GM21526 (cell line): ENCODE measurements around the gene GKN2.

Source experiments
- ATAC-seq: cut with Tn5 transposase; IDR thresholded peaks from one replicate; pipeline ENCODE4 v1.9.1; 2021; ENCODE audit warnings: moderate library complexity; ENCODE audit not compliant: unreplicated experiment, low FRiP score

Gene GKN2

GRCh38 chr2:68925295-68925896 is 27.3 kb downstream of the GKN2 start:
- ATAC-seq: no peak

DNA sequence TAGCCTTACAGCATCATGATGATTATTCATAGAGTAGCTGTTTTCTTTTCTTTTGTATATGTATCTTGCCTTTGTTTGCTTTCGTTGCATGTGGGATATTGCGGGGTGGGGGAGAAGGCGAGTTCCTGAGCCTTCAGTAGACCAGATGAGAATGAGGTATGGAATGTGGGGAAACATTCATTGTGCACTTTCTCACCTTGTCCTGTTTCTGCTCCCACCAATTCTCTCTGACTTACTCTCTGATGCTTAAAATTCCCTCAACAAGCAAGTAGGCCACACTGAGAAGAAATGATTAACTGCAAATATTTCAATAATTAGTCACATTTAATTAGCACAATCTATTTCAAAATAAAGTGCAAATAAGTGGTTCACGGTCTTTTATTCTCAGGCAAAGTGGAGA is 31.0 kb downstream of the GKN2 start:
- no peak for ATAC-seq

DNA sequence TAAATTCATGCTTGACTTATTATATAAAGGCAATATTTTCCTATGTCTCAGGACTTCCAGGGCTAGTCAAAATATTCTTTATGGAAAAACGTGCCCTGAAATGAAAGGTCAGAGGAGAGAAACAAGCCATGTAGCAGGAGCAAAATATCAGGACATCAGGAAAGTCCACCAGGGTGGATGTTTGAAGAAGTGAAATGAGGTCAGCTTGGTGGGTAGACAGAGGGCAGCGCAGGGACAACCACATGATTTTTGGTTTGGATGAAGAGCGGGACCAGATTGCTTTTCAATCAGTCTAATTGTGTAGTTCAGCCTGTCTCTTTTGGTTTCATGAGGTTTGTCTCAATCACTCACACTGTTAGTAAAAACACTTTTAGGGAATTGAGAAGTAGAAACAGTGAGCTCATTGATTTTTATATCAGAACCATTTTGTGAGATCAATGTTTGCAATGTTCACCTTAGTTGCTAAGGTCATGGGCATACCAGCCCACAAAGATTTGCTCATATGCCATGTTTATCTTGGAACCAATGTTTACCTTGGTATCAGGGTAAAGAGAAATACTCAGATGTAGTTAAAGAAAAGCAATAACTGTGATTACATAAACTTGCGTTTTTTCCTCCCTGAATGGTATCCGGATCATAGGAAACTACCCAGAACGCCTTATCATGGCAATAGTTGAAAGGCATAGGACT is 32.1 kb downstream of the GKN2 start:
- no peak for ATAC-seq

- ATAC-seq: no peak
Observed at GRCh38 chr2:68918497-68918896, 34.2 kb downstream of the GKN2 start.

- ATAC-seq: no peak
Observed at GRCh38 chr2:68917034-68917718, 35.5 kb downstream of the GKN2 start.

DNA sequence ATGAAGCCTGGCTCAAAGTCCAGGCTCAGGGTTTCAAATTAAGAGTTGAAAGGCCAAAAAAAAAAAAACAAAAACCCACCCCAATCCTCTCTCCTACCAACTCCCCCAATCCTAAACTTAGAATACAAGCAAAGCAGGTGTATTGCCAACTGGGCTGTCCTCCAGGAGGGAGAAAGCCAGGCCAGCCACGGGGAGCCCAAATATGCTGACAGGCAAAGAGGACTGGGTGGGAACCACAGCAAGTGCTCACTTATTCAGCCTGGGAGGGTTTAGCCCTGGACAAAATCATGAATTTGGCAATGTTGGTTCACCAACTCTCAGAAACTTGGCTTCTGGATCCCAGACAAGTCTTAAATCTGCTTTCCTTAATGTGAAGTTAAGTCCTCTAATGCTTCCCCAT is 36.5 kb downstream of the GKN2 start:
- no peak for ATAC-seq

GRCh38 chr2:68915393-68915792 is 37.3 kb downstream of the GKN2 start:
- no peak for ATAC-seq

DNA sequence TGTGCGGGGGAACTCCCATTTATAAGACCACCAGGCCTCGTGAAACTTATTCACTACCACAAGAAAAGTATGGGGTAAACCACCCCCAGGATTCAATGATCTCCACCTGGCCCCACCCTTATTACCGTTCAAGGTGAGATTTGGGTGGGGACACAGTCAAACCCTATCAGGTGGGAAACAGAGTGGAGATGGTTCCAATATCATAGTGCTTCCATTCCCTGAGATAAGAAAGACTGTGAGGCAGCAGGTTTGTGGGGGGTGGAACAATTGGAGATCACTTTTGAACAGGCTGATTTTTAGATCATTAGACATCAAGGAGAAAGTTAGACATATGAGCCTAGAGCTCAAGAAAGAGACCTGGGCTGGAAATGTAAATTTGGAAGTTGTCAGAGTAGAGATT is 39.3 kb downstream of the GKN2 start:
- ATAC-seq: no peak

GRCh38 chr2:68912732-68913131 is 40.0 kb downstream of the GKN2 start:
- ATAC-seq: no peak

GRCh38 chr2:68912111-68912510 is 40.6 kb downstream of the GKN2 start:
- ATAC-seq: no peak

DNA sequence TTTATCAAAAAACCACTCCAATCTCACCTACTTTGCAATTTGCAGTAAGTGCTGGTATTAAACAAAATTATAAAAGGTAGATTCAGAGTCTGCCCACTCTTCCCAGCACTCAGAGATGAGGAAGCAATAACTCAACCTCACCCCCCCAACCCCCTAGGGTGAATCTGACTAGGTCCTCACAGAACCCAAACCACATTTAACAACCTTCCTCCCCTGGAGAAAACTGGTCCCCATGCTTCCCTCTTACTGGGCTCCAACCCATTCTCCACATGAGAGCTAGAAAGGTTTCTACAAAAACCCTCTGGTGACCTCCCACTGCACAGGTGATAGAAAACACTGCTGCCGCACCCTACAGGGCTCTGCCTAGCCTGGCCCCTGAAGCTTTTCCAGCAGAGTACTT is 41.0 kb downstream of the GKN2 start:
- no peak for ATAC-seq

GRCh38 chr2:68911246-68911645 is 41.4 kb downstream of the GKN2 start:
- ATAC-seq: no peak

- peak; percentile 49 for ATAC-seq
Observed at GRCh38 chr2:68909793-68910674, 42.7 kb downstream of the GKN2 start.

- peak; percentile 96 for ATAC-seq
Observed at GRCh38 chr2:68908392-68908970, 44.2 kb downstream of the GKN2 start.

- ATAC-seq: peak; percentile 17
Observed at GRCh38 chr2:68907920-68908253, 44.8 kb downstream of the GKN2 start.

- ATAC-seq: no peak
Observed at GRCh38 chr2:68907232-68907919, 45.3 kb downstream of the GKN2 start.

DNA sequence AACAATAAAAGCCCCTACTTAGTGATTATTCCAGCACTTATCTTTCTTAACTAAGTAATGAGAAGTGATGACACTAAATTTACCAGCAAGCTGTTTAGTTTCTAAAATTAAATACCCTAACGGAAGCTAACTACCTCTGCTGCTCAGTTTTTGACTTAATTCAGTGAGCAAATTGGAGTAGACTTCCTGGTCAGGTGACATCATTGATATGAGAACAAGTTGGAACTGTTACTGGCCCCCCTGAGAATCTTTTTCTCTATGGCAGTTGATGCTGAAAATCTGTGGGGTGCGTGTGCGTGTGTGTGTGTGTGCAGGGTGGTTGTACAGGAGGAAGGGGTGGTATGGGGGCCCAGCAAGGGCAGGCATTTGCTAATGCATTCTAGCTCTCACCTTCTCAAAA is 46.0 kb downstream of the GKN2 start:
- no peak for ATAC-seq

DNA sequence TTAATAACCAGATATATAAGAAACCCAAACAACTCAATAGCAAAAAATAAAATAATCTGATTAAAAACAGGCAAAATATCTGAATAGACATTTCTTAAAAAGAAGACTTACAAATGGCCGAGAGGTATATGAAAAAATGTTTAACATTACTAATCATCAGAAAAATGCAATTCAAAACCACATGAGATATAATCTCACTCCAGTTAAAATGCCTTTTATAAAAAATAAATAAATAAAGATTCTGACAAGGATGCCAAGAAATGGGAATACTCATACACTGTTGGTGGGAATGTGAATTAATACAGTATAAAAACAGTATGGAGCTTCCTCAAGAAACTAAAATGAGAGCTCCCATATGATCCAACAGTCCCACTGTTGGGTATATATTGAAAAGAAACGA is 47.6 kb downstream of the GKN2 start:
- ATAC-seq: no peak

DNA sequence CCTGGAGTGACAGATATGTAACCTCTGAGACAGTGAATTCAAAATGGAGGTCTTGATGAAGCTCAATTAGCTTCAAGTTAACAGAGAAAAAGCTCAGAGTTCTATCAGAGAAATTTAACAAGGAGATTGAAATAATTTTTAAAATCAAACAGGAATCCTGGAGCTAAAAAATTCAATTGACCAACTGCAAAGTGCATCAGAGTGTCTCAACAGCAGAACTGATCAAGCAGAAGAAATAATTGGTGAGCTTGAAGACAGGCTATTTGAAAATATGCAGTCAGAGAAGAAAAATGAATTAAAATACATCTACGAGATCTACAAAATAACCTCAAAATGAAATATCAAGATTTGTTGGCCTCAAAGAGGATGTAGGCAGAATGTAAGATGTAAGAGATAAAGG is 51.1 kb downstream of the GKN2 start:
- no peak for ATAC-seq

DNA sequence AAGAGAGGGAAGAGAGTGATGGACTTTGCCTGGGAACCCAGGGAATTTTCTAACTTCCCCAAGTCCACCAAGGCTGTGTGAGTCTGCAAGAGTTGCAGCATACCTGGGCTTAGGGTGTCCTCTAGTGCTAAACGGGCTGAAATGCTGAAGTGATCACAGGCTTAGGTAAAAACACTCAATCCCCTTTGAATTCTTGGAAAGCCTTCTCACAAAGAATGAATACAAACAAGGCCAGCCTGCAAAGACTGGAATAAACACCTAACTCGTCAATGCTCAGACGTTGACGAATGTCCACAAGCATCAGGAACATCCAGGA is 51.5 kb downstream of the GKN2 start:
- ATAC-seq: no peak
